COLO668 (cell line): ENCODE data around the gene PFAS.

Experiments
- DNase-seq: peaks from one replicate; lab custom pipeline; 2025; ENCODE audit not compliant: unreplicated experiment; lab: John Stamatoyannopoulos, UW

Gene PFAS

DNA sequence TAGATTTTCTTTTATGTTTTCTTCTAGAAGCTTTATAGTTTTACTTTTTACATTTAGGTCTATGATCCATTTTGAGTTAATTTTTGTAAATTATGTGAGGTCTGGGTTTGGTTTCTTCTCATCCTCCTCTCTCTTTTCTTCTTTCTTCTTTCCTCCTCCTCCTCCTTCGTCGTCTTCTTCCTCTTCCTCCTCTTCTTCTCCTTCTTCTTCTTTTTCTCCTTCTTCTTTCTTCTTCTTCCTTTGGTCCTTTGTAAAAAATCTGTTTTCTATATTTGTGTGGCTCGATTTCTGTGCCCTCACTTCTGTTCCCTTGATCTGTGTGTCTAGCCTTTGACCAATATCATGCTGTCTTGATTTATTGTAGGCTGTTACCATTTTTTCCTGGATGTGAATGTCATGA, 51.1 kb downstream of the PFAS start:
- DNase-seq, result no peak

DNA sequence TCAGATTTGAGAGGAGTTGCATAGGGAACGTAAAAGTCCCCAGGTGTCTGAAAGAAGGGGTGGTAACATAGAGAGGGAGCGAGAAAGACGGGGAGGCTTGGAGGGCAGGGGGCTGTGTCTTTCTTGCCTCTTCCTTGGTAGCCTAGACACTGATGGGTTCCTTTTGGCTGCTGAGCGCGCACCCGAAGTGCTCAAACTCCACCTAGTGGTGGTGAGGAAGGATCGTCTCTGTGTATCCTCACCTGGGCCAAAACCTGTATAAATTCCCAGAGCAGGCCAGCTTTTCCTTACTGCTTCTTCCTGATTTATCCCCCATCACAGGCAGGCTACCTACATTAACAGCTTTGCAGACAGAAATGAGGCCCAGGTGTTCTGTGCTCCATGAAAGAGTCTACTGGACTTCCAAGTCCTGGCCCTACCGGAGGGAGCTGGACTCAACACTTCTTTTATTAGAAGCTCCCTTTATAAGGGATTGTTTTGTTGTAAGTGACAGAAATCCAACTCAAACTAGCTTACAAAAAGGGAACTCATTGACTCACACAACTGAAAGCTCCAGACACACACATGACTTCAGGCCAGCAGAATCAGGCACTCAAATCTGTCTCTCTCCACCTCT, 51.6 kb downstream of the PFAS start:
- DNase-seq, result peak; percentile 31

DNA sequence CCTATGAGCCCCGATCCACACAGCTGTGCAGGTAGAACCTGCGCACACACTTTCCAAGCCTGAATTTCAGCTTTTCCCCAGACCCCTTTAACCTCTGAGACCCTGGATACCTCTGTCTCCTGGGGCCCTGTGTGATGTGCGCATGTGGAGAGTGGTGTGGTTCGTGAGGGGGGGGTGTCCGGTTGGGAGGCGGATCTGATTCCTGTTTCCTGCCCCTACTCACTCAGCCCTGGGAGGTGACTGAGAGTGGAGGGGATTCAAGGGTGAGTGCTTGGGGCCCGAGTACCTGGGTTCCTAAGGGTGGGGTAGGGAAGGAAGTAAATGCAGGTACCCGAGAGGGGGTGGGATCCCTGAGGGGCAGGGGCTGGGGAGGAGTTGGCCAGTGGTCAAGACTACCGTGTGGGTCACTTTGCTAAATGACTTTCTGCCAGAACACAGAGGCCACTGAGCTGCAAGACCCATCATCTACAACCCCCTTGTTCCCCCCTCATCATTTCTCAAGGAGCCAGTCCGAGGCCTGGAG, 61.6 kb downstream of the PFAS start:
- no peak for DNase-seq

DNA sequence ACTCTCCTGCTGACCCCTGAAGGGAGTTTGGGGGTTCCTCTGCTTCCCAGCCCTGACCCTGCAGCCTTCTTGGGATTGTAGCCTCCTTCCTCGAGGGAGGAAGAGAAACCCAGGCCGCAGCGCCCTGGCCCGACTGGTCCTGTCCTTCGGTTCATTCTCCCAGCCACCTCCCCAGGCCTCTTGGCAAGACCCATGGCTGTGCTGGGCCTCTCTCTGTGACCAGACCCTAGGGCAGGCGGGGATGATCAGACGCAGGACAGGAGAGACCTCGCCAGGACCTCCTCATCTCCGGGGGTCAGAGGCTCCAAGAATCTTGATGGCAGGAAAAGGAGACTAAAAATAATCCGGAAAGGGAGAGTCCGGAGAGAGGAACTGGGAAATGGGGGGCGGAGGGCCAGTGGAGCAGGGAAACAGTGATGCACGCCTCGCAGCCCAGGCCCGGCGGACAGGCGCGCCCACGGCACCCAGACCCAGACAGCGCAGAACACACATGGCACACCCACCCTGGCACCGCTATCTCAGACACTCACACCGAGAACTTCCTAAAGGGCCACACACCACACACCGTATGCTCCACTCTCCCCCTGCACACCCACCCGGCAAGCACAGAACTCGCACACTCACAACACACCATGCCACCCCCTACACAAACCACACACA, 62.2 kb downstream of the PFAS start:
- no peak for DNase-seq

DNA sequence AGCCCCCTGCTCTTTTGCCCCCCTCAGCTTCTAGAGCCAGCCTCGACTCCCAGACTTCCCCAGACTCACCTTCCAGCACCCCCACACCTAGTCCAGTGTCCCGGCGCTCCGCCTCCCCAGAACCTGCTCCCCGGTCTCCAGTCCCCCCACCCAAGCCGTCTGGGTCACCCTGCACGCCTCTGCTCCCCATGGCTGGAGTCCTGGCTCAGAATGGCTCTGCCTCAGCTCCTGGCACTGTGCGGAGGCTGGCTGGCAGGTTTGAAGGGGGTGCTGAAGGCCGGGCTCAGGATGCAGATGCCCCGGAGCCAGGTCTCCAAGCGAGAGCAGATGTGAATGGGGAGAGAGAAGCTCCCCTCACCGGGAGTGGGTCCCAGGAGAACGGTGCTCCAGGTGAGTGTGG, 63.2 kb downstream of the PFAS start:
- DNase-seq, result no peak

DNA sequence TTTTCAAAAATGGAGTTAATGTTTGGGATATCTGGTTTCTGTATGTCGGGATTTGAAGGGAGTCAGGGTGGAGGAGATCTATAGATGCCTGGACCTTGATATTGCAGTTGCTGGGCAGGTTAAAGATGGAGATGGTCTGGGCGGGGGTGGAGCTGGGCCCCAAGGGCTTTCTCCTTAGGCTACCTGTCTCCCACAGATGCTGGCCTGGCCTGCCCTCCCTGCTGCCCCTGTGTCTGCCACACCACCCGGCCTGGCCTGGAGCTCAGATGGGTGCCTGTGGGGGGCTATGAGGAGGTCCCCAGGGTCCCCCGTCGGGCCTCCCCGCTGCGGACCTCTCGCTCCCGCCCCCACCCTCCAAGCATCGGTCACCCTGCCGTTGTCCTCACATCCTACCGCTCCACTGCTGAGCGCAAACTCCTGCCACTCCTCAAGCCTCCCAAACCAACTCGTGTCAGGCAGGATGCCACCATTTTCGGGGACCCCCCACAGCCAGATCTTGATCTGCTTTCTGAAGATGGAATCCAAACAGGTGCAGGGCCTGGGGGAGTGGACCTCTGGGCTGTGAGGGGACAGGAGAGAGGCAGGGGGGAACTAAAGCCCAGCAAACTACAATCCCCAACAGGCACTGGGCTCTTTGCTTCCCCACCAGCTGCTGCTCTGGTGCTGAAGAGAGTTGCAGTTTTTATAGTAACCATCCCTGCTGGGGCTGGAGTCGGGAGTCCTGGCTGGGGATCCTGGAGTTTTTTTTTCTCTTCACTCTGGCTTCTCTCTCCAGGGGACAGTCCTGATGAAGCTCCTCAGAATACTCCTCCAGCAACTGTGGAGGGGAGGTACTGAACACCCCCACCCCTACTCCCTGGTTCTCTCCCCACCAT, 63.9 kb downstream of the PFAS start:
- no peak for DNase-seq

DNA sequence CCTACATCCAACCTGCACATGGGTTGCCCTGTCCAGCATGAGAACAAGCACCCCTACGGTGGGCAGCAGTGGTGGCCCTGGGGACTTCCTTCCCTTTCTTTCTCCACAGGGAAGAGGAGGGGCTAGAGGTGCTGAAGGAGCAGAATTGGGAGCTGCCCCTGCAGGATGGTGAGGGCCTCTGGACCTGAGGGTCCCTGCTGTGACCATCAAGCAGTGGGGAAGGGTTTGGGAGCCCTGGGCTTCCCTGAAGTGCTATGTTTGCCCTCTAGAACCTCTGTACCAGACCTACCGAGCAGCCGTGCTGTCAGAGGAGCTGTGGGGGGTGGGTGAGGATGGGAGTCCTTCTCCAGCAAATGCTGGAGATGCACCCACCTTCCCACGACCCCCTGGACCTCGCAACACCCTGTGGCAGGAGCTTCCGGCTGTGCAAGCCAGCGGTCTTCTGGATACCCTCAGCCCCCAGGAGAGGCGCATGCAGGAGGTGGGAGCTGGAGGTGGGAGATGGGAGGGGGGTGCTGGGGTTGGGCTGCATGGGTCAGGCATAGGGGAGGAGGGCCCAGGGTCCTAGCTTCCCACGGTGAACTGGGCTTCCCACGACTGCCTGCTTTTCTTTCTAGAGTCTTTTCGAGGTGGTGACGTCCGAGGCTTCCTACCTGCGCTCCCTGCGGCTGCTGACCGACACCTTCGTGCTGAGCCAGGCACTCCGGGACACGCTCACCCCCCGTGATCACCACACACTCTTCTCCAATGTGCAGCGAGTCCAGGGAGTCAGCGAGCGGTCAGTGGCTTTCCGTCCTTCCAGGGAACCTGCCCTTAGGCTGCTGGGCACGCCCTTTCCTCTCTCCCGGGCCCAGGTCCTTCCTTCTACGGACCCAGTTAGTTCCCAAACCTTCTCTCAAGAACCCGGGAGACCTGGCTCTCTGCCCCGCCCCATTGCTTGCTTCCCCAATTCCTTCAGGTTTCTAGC, 66.0 kb downstream of the PFAS start:
- no peak for DNase-seq

DNA sequence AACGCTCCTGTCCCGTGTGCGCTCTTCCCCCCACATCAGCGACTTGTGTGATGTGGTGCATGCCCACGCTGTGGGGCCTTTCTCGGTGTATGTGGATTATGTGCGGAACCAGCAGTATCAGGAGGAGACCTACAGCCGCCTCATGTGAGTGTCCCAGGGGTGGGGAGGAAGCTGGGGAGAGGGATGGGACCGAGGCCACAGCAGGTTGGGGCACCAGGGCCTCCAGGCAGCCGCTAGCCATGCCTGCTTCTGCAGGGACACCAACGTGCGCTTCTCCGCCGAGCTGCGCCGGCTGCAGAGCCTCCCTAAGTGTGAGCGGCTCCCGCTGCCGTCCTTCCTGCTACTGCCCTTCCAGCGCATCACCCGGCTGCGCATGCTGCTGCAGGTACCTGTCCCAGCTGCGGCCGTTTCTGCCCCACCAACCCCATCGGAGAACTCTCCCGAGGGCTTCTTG, 66.7 kb downstream of the PFAS start:
- DNase-seq, result peak; percentile 2

DNA sequence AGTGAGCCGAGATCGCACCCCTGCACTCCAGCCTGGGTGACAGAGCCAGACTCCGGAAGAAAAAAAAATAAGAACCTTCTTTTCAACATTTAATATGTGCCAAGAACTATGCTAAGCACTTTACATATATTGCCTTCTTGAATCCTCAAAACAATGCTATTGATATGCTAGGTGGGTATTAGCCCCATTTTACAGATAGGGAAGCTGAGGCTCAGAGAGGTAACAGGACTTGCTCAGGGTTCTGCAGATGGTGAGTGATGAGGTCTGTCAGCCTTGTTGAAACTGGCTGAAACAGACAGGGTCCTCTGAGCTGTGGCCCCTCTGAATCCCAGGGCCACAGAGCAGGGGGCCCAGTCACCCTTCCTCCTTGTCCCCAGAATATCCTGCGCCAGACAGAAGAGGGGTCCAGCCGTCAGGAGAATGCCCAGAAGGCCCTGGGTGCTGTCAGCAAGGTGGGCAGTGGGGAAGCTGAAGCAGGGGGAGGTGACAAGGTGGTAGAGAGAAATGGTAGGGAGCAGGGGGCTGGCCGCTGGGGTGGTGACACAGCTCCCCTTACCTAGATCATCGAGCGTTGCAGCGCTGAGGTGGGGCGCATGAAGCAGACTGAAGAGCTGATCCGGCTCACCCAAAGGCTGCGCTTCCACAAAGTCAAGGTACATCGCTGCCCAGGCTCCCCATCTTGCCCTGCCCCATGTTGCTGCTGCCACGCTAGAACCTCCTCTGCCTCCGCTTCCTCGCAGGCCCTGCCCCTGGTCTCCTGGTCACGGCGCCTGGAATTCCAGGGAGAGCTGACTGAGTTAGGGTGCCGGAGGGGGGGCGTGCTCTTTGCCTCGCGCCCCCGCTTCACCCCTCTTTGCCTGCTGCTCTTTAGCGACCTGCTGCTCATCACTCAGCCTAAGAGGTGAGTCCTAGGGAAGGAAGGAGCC, 69.2 kb downstream of the PFAS start:
- DNase-seq, result no peak
